Measurements from ENCODE around the gene TASP1. TPM values are rescaled to one million over a fixed set of nuclear protein-coding genes. Genes with fewer than 3 reads are reported as not detected.

The TASP1 gene
- total RNA-seq, 1 donor from 2014 or later: 13.5 TPM

- H3K36me3 Mint-ChIP-seq (ENCODE audit: unreplicated experiment): no peaks in the 10 kb centered on the region
- no peak overlapping the region for H3K4me3 Mint-ChIP-seq (ENCODE audit: unreplicated experiment)
- H3K27ac Mint-ChIP-seq (ENCODE audit: unreplicated experiment): no peak overlapping the region
- peaks cover 4% of the 10 kb centered on the region for H3K4me1 Mint-ChIP-seq (ENCODE audit: low read depth, unreplicated experiment)
- DNase-seq: no peak
- no peak for TF ChIP-seq CTCF (IDR thresholded peaks at IDR 0.05; ENCODE audit: partially characterized antibody, unreplicated experiment)
- peaks cover 2% of the 10 kb centered on the region for H3K9me3 Mint-ChIP-seq (ENCODE audit: unreplicated experiment)
- peaks cover 4% of the 10 kb centered on the region for H3K27me3 Mint-ChIP-seq (ENCODE audit: unreplicated experiment)
Observed at GRCh38 chr20:13683833-13684232, 45.1 kb upstream of the TASP1 start.

- Mint-ChIP-seq H3K27me3 (ENCODE audit: unreplicated experiment) (peaks cover 3% of the 10 kb centered on the region), H3K36me3 (ENCODE audit: unreplicated experiment) (no peaks in the 10 kb centered on the region), H3K9me3 (ENCODE audit: unreplicated experiment) (peaks cover 2% of the 10 kb centered on the region), H3K4me3 (ENCODE audit: unreplicated experiment) (no peak overlapping the region), H3K4me1 (ENCODE audit: low read depth, unreplicated experiment) (peaks cover 4% of the 10 kb centered on the region), H3K27ac (ENCODE audit: unreplicated experiment) (no peak overlapping the region)
- no peak for DNase-seq
- no peak for TF ChIP-seq CTCF (IDR thresholded peaks at IDR 0.05; ENCODE audit: partially characterized antibody, unreplicated experiment)
Observed at GRCh38 chr20:13681248-13682125, 42.8 kb upstream of the TASP1 start.

GRCh38 chr20:13678944-13679343 lies 40.2 kb upstream of the TASP1 start:
- H3K27me3 Mint-ChIP-seq (ENCODE audit: unreplicated experiment): no peaks in the 10 kb centered on the region
- no peaks in the 10 kb centered on the region for H3K4me1 Mint-ChIP-seq (ENCODE audit: low read depth, unreplicated experiment)
- no peak overlapping the region for H3K27ac Mint-ChIP-seq (ENCODE audit: unreplicated experiment)
- no peak for DNase-seq
- TF ChIP-seq CTCF (IDR thresholded peaks at IDR 0.05; ENCODE audit: partially characterized antibody, unreplicated experiment): no peak
- no peak overlapping the region for H3K4me3 Mint-ChIP-seq (ENCODE audit: unreplicated experiment)
- H3K9me3 Mint-ChIP-seq (ENCODE audit: unreplicated experiment): peaks cover 1% of the 10 kb centered on the region
- H3K36me3 Mint-ChIP-seq (ENCODE audit: unreplicated experiment): no peaks in the 10 kb centered on the region

GRCh38 chr20:13677241-13677640 lies 38.5 kb upstream of the TASP1 start:
- Mint-ChIP-seq H3K36me3 (ENCODE audit: unreplicated experiment) (no peaks in the 10 kb centered on the region), H3K4me3 (ENCODE audit: unreplicated experiment) (no peak overlapping the region), H3K27ac (ENCODE audit: unreplicated experiment) (no peak overlapping the region), H3K4me1 (ENCODE audit: low read depth, unreplicated experiment) (no peaks in the 10 kb centered on the region), H3K9me3 (ENCODE audit: unreplicated experiment) (peaks cover 2% of the 10 kb centered on the region), H3K27me3 (ENCODE audit: unreplicated experiment) (no peaks in the 10 kb centered on the region)
- DNase-seq: no peak
- no peak for TF ChIP-seq CTCF (IDR thresholded peaks at IDR 0.05; ENCODE audit: partially characterized antibody, unreplicated experiment)

GRCh38 chr20:13676682-13677081 lies 38.0 kb upstream of the TASP1 start:
- H3K27ac Mint-ChIP-seq (ENCODE audit: unreplicated experiment): no peak overlapping the region
- H3K27me3 Mint-ChIP-seq (ENCODE audit: unreplicated experiment): no peaks in the 10 kb centered on the region
- no peak for DNase-seq

More at GRCh38 chr20:13676682-13677081, 38.0 kb upstream of the TASP1 start:
- no peak for TF ChIP-seq CTCF (IDR thresholded peaks at IDR 0.05; ENCODE audit: partially characterized antibody, unreplicated experiment)
- peaks cover 2% of the 10 kb centered on the region for H3K9me3 Mint-ChIP-seq (ENCODE audit: unreplicated experiment)
- H3K4me1 Mint-ChIP-seq (ENCODE audit: low read depth, unreplicated experiment): no peaks in the 10 kb centered on the region
- H3K4me3 Mint-ChIP-seq (ENCODE audit: unreplicated experiment): no peak overlapping the region
- no peaks in the 10 kb centered on the region for H3K36me3 Mint-ChIP-seq (ENCODE audit: unreplicated experiment)
